WERI-Rb-1 (cell line): Measurements from ENCODE around the gene MAST4.

Experiments
- DNase-seq: peaks from one replicate; pipeline ENCODE4 v3.0.0-alpha.2; 2020
- H3K27ac ChIP-seq: fragments of 250-450 bp; sonication (Bioruptor Pico); 2 replicates; pipeline ENCODE4 v1.5.1; 2020; ENCODE audit warnings: mild to moderate bottlenecking, moderate library complexity
- H3K27me3 ChIP-seq: fragments of 250-450 bp; sonication (Bioruptor Pico); 2 replicates; pipeline ENCODE4 v1.5.1; 2021; ENCODE audit warnings: mild to moderate bottlenecking, low read depth, moderate library complexity; ENCODE audit not compliant: insufficient read depth, severe bottlenecking
- H3K36me3 ChIP-seq: fragments of 250-450 bp; sonication (Bioruptor Pico); 2 replicates; pipeline ENCODE4 v1.5.1; 2020; ENCODE audit warnings: mild to moderate bottlenecking, moderate library complexity
- H3K4me3 ChIP-seq: 2 replicates; pipeline ENCODE4 v1.5.1; 2011; ENCODE audit warnings: low read depth, mild to moderate bottlenecking, control low read depth, low read length
- H3K9me3 ChIP-seq: fragments of 250-450 bp; sonication (Bioruptor Pico); 2 replicates; pipeline ENCODE4 v1.5.1; 2021; ENCODE audit warnings: mild to moderate bottlenecking, moderate library complexity; ENCODE audit not compliant: severe bottlenecking
- CTCF ChIP-seq: IDR thresholded peaks from 2 replicates; pipeline ENCODE4 v1.5.1; 2011; ENCODE audit warnings: low read depth, mild to moderate bottlenecking, control low read depth, inconsistent platforms, low read length

MAST4 gene

DNA sequence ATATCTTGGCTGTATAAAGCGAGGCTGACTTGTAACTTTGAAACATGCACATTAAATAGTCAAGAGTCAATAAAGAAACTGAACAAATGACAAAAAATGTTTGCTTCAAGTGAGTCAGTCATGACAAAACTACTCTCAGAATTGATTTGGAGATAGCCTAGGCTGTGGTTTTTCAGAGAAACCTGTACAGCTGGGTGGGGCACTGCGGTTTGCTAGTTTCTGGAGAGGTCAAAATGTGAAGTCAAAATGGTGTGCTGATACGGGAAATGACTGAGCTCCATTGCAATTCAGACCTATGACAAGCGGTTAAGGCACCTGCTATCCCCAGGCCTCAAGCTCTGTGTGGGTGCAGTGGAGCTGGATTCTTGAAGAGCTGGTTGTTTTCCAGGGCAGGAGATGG lies 610.7 kb downstream of the MAST4 start:
- Histone ChIP-seq H3K4me3 (no peak overlapping the region), H3K9me3 (no peaks in the 10 kb centered on the region), H3K36me3 (no peaks in the 10 kb centered on the region), H3K27ac (no peak overlapping the region), H3K27me3 (no peaks in the 10 kb centered on the region)
- DNase-seq = no peak
- TF ChIP-seq CTCF = no peak

DNA sequence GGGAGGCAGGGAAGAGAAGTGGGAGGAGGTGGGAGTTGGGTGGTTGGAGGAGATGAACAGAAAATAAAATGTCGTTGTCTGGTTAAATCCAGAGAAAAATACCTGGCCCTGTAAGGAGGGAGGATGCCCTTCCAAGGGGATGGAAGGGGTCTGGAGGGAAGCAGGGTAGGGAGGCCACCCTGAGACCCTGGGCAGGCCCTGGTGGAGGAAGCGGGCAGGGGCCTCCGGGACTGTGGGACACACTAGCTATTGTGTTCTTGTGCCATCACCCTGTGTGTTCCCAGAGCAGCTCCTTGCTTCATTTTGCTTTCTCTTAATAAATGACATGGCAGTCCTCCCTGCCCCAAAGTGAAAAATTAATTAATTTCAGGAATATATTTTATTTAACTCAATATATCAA lies 612.2 kb downstream of the MAST4 start:
- no peaks in the 10 kb centered on the region for H3K36me3 ChIP-seq
- no peak overlapping the region for H3K4me3 ChIP-seq
- DNase-seq = no peak
- H3K27ac ChIP-seq = no peak overlapping the region
- no peak for TF ChIP-seq CTCF
- H3K9me3 ChIP-seq = no peaks in the 10 kb centered on the region
- no peaks in the 10 kb centered on the region for H3K27me3 ChIP-seq

- Histone ChIP-seq H3K36me3 (no peaks in the 10 kb centered on the region), H3K4me3 (no peak overlapping the region), H3K27ac (no peak overlapping the region), H3K27me3 (no peaks in the 10 kb centered on the region), H3K9me3 (no peaks in the 10 kb centered on the region)
- peak; percentile 67 for DNase-seq
- peak; percentile 74 for TF ChIP-seq CTCF
Measured at GRCh38 chr5:67209141-67209771, 613.1 kb downstream of the MAST4 start.

- no peak overlapping the region for H3K27ac ChIP-seq
- TF ChIP-seq CTCF = no peak
- DNase-seq = no peak
- H3K27me3 ChIP-seq = no peaks in the 10 kb centered on the region
- H3K36me3 ChIP-seq = no peaks in the 10 kb centered on the region
- H3K9me3 ChIP-seq = no peaks in the 10 kb centered on the region
- H3K4me3 ChIP-seq = no peak overlapping the region
Measured at GRCh38 chr5:67211926-67212325, 615.7 kb downstream of the MAST4 start.

DNA sequence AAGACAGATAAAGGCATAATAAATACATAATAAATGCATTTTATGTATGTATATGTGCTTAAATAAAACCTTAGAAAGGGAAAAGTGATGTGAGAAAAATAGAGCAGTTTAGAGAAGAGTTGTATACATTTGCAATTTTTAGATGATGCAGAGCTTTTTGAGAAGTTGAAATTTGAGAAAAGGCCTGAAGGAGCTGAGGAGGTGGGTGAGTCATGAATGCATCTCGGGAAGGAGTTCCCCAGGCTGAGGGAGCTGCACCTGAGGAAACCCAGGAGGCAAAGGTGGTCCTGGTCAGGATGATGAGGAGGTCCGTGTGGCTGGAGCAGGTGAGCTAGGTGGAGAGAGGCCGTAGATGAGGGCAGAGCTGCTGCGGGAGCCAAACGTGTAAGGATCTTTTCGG lies 617.8 kb downstream of the MAST4 start:
- Histone ChIP-seq H3K36me3 (no peaks in the 10 kb centered on the region), H3K9me3 (no peaks in the 10 kb centered on the region), H3K27ac (no peak overlapping the region), H3K4me3 (no peak overlapping the region), H3K27me3 (no peaks in the 10 kb centered on the region)
- TF ChIP-seq CTCF = no peak
- DNase-seq = no peak
